HL-60 (cell line): ENCODE results near the gene RENBP.

Source experiments
- GABPA ChIP-seq: IDR thresholded peaks from 2 replicates; pipeline ENCODE4 v1.6.1; 2012; ENCODE audit warnings: low read depth
- TF ChIP-seq, protein P1 (sequence below): IDR thresholded peaks from one replicate; pipeline ENCODE4 v1.5.1; 2011; ENCODE audit warnings: low read length, control low read depth, inconsistent platforms; ENCODE audit not compliant: insufficient read depth

DNA sequence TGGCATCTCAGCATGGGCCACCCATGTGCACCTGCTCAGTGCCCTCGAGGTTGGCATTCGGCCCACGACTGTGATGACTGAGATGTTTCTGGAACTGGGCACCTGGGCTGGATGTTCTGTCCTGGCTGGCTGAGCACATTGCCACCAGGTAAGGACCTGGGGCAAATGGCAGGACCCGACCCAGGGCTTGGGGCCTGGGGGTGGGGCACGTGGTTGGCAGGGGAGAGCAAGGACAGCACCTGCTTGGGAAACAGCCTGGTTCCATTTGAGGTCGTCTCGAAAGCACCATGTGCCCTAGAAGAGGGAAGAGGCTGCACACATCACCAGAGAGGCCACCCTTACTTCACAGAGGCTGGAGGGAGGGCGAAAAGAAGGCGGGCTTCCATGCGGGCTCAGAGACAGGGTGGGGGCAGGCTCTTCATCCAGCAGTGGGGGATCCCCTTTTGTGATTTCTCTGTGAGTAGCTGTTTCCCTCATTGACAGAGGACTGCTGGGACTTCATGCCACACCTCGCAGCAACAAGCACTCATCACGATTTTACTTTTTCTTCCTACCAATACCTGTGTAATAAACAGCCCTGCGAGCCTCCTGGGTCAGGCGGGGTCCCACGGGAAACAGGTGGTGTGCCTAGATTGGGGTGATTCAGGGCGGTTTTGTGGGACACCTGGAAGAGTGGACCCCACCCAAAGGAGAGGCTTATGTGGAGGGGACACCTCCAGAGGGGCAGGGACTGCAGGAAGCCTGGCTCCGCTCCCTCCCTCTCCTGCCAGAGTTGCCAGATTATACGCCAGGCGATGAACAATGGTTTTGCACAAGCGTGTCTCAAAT is 40.1 kb upstream of the RENBP start:
- TF ChIP-seq, protein P1, sequence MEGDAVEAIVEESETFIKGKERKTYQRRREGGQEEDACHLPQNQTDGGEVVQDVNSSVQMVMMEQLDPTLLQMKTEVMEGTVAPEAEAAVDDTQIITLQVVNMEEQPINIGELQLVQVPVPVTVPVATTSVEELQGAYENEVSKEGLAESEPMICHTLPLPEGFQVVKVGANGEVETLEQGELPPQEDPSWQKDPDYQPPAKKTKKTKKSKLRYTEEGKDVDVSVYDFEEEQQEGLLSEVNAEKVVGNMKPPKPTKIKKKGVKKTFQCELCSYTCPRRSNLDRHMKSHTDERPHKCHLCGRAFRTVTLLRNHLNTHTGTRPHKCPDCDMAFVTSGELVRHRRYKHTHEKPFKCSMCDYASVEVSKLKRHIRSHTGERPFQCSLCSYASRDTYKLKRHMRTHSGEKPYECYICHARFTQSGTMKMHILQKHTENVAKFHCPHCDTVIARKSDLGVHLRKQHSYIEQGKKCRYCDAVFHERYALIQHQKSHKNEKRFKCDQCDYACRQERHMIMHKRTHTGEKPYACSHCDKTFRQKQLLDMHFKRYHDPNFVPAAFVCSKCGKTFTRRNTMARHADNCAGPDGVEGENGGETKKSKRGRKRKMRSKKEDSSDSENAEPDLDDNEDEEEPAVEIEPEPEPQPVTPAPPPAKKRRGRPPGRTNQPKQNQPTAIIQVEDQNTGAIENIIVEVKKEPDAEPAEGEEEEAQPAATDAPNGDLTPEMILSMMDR, result no peak
- TF ChIP-seq GABPA, result no peak
